Ovary (tissue), 9 donors: ENCODE measurements around the gene CCDC182. TPM values are rescaled to one million over a fixed set of nuclear protein-coding genes. Genes with fewer than 3 reads are reported as not detected.

Source experiments
- DNase-seq, 5 donors: peaks; one replicate each; pipeline ENCODE4 v3.0.0-alpha.2; 2019 to 2020
- H3K27ac ChIP-seq, 2 donors: fragments of 200-600 bp; one replicate each; pipeline versions ENCODE4 v1.5.1 to v1.8.0; 2019 to 2022
- H3K27me3 ChIP-seq: fragments of 200-600 bp; one replicate; pipeline ENCODE4 v1.8.0; 2022
- H3K36me3 ChIP-seq: fragments of 200-600 bp; sonication (generic); one replicate; pipeline ENCODE4 v1.5.1; 2019
- H3K4me1 ChIP-seq: one replicate; pipeline ENCODE4 v1.8.1; 2013; ENCODE audit warnings: mild to moderate bottlenecking, moderate library complexity; ENCODE audit not compliant: insufficient read depth
- H3K4me3 ChIP-seq: fragments of 200-600 bp; sonication (generic); one replicate; pipeline ENCODE4 v1.5.1; 2017
- H3K9me3 ChIP-seq, 2 donors: fragments of 200-600 bp in 1 of 2; sonication (generic) in 1 of 2; one replicate each; pipeline versions ENCODE4 v1.5.1 to v1.8.1; 2013 to 2019; ENCODE audit warnings: mild to moderate bottlenecking in 1 of 2, moderate library complexity in 1 of 2
- CTCF ChIP-seq, 3 donors: fragments of 450-650 bp in 2 of 3; fragments of 200-600 bp in 1 of 3; IDR thresholded peaks; one replicate each; pipeline versions ENCODE4 v1.5.1 to v1.8.0; 2016 to 2022; ENCODE audit warnings: antibody characterized with exemption in 3 of 3, mild to moderate bottlenecking in 1 of 3
- EP300 ChIP-seq: sonication (generic); formaldehyde crosslinking; IDR thresholded peaks from one replicate; pipeline ENCODE4 v1.6.1; 2017; ENCODE audit warnings: antibody characterized with exemption
- POLR2A ChIP-seq: fragments of 450-650 bp; IDR thresholded peaks from one replicate; pipeline ENCODE4 v1.6.1; 2017; ENCODE audit warnings: antibody characterized with exemption, mild to moderate bottlenecking, moderate library complexity
- WGBS, 3 donors: extraction: QIAGEN DNeasy Blood & Tissue Kit in 1 of 3; methylation state at CpG; one replicate each; pipeline versions ENCODE4 v1.1.5 to v1.1.7; 2013 to 2017; 5-methylcytosine and 5-hydroxymethylcytosine counted together
- intact Hi-C, 4 donors: fragments of 100-400 bp; cut with DNase I; formaldehyde crosslinking; loops; one replicate each; pipeline versions ENCODE4 v1.11.0 to v1.15.1; 2022 to 2023
- polyA plus RNA-seq, 2 donors: library from polyadenylated mRNA; stranded (reverse); fragments of 200-250 nt in 1 of 2; fragments of 350-450 nt in 1 of 2; fragmentation: Illumina TruSeq in 1 of 2; extraction: RNeasy Lipid Tissue Mini Kit (QIAGEN cat#74804) in 1 of 2; gene quantifications; one replicate each; pipeline ENCODE4 v1.2.3, GENCODE V29; 2013 to 2014
- total RNA-seq, 7 donors: library from RNA; depleted of rRNA in 2 of 7; stranded (reverse); fragments of >200 nt in 2 of 7; fragmentation: NEBNext Ultra II Directional in 3 of 7; extraction: Animal tissue kit (Norgen Biotek cat#: 25700) in 3 of 7; gene quantifications; one replicate each; pipeline versions ENCODE4 v1.1.0 to v1.2.4, GENCODE V29; 2016 to 2023
- donor health status: DM: no; HTN: no; CAD: no; lungs with moderate emphysema.
- donor health status: DM: no; HTN: no; CAD: no.
- donor health status: Bipolar disorder and iron deficiency.
- donor health status: DM: yes; HTN: yes; CAD: no.
- donor health status: DM: no; HTN: no; CAD: no.
- donor health status: DM: yes; HTN: yes; CAD: no.

The CCDC182 gene
- total and polyA plus RNA-seq, 9 donors = not detected

GRCh38 chr17:57726838-57727237 lies 18.3 kb downstream of the CCDC182 start:
- Histone ChIP-seq H3K4me1 (no peaks in the 10 kb centered on the region), H3K9me3 (no peaks in the 10 kb centered on the region), H3K4me3 (no peak overlapping the region), H3K36me3 (no peaks in the 10 kb centered on the region), H3K27ac (no peak overlapping the region), H3K27me3 (no peaks in the 10 kb centered on the region)
- no peak for DNase-seq
- intact Hi-C loops = no loop called here
- 75 to 88% (median 83%) methylated on average over 5 of the region's 5 CpGs for WGBS, 3 donors
- no peak for TF ChIP-seq POLR2A

GRCh38 chr17:57726213-57726790 lies 18.8 kb downstream of the CCDC182 start:
- DNase-seq = no peak
- Histone ChIP-seq H3K36me3 (no peaks in the 10 kb centered on the region), H3K27me3 (no peaks in the 10 kb centered on the region), H3K27ac (no peak overlapping the region), H3K9me3 (no peaks in the 10 kb centered on the region), H3K4me3 (no peak overlapping the region), H3K4me1 (no peaks in the 10 kb centered on the region)
- intact Hi-C loops = no loop called here
- WGBS, 3 donors = 80 to 87% (median 84%) methylated on average over 9 of the region's 9 CpGs
- no peak for TF ChIP-seq EP300
- no peak for TF ChIP-seq CTCF (IDR thresholded peaks at IDR 0.05)
- no peak for TF ChIP-seq POLR2A

- WGBS, 3 donors = 64 to 95% (median 84%) methylated on average over 5 of the region's 5 CpGs
- TF ChIP-seq POLR2A = no peak
- no peak for TF ChIP-seq EP300
- TF ChIP-seq CTCF (IDR thresholded peaks at IDR 0.05) = no peak
- Histone ChIP-seq H3K4me1 (no peaks in the 10 kb centered on the region), H3K27me3 (no peaks in the 10 kb centered on the region), H3K36me3 (no peaks in the 10 kb centered on the region), H3K4me3 (no peak overlapping the region), H3K27ac (no peak overlapping the region), H3K9me3 (no peaks in the 10 kb centered on the region)
- intact Hi-C loops = no loop called here
- DNase-seq = no peak
These were observed 20.4 kb downstream of the CCDC182 start for GRCh38 chr17:57724729-57725125.

GRCh38 chr17:57724026-57724728 lies 20.9 kb downstream of the CCDC182 start:
- TF ChIP-seq POLR2A (no peak), EP300 (no peak), CTCF (IDR thresholded peaks at IDR 0.05) (no peak)
- Histone ChIP-seq H3K4me1 (no peaks in the 10 kb centered on the region), H3K27ac (no peak overlapping the region), H3K4me3 (no peak overlapping the region), H3K27me3 (no peaks in the 10 kb centered on the region), H3K9me3 (no peaks in the 10 kb centered on the region), H3K36me3 (no peaks in the 10 kb centered on the region)
- WGBS, 3 donors = 78 to 81% (median 81%) methylated on average over 14 of the region's 14 CpGs
- no peak for DNase-seq
- intact Hi-C loops = no loop called here

GRCh38 chr17:57723427-57724025 lies 21.6 kb downstream of the CCDC182 start:
- 77 to 84% (median 80%) methylated on average over 11 to 13 of the region's 13 CpGs for WGBS, 3 donors
- Histone ChIP-seq H3K9me3 (no peaks in the 10 kb centered on the region), H3K27me3 (no peaks in the 10 kb centered on the region), H3K27ac (no peak overlapping the region), H3K36me3 (no peaks in the 10 kb centered on the region), H3K4me3 (no peak overlapping the region), H3K4me1 (no peaks in the 10 kb centered on the region)
- no peak for DNase-seq
- intact Hi-C loops = no loop called here
- TF ChIP-seq EP300 (no peak), CTCF (IDR thresholded peaks at IDR 0.05) (no peak), POLR2A (no peak)
